GM23338 (cell line): Measurements from ENCODE around the gene DNAH9. TPM values are rescaled to one million over a fixed set of nuclear protein-coding genes. Genes with fewer than 3 reads are reported as not detected.

Source experiments
- ATAC-seq: fragments of 200-7000 bp; cut with Tn5 transposase; 3 replicates; pipeline ENCODE4 v1.9.1; 2020
- DNase-seq: peaks from one replicate; pipeline ENCODE4 v3.0.0-alpha.2; 2015; ENCODE audit warnings: low spot score
- H2AFZ ChIP-seq: fragments of 200-600 bp; sonication (generic); 2 replicates; pipeline ENCODE4 v1.8.0; 2016; ENCODE audit warnings: antibody characterized with exemption, mild to moderate bottlenecking, moderate library complexity
- H3F3A ChIP-seq: fragments of 200-600 bp; sonication (generic); replicated peaks from 2 replicates; pipeline ENCODE4 v1.8.0; 2017; ENCODE audit warnings: antibody characterized with exemption, mixed run types, low read depth
- H3K27ac ChIP-seq: fragments of 200-600 bp; sonication (generic); 2 replicates; pipeline ENCODE4 v1.6.1; 2016; ENCODE audit warnings: low read depth
- H3K27me3 ChIP-seq: fragments of 200-600 bp; sonication (generic); 2 replicates; pipeline ENCODE4 v1.8.0; 2016; ENCODE audit warnings: mild to moderate bottlenecking, mixed run types, moderate library complexity; ENCODE audit not compliant: insufficient read depth
- H3K36me3 ChIP-seq: fragments of 200-600 bp; sonication (generic); 2 replicates; pipeline ENCODE4 v1.8.0; 2016; ENCODE audit warnings: mild to moderate bottlenecking; ENCODE audit not compliant: insufficient read depth
- H3K4me1 ChIP-seq: fragments of 200-600 bp; sonication (generic); 2 replicates; pipeline ENCODE4 v1.8.0; 2016; ENCODE audit warnings: mild to moderate bottlenecking, moderate library complexity; ENCODE audit not compliant: insufficient read depth
- H3K4me2 ChIP-seq: fragments of 200-600 bp; sonication (generic); 2 replicates; pipeline ENCODE4 v1.7.1; 2017; ENCODE audit warnings: mixed run types
- H3K4me3 ChIP-seq: fragments of 200-600 bp; sonication (generic); 2 replicates; pipeline ENCODE4 v1.6.1; 2016; ENCODE audit warnings: mixed run types
- H3K79me2 ChIP-seq: fragments of 200-600 bp; sonication (generic); replicated peaks from 2 replicates; pipeline ENCODE4 v1.8.0; 2017; ENCODE audit warnings: mild to moderate bottlenecking; ENCODE audit not compliant: insufficient read depth
- H3K9me2 ChIP-seq: fragments of 200-600 bp; sonication (generic); 2 replicates; pipeline ENCODE4 v1.8.0; 2017; ENCODE audit not compliant: insufficient read depth
- H4K20me1 ChIP-seq: fragments of 200-600 bp; sonication (generic); replicated peaks from 2 replicates; pipeline ENCODE4 v1.8.0; 2017; ENCODE audit warnings: mild to moderate bottlenecking; ENCODE audit not compliant: insufficient read depth
- H3K27ac Mint-ChIP-seq: 2 replicates; pipeline ENCODE4 v1.8.0; 2020; ENCODE audit warnings: inconsistent platforms, mild to moderate bottlenecking, moderate library complexity, mixed read lengths
- H3K27me3 Mint-ChIP-seq: 3 replicates; pipeline ENCODE4 v1.8.0; 2022; ENCODE audit warnings: low read depth, mild to moderate bottlenecking, moderate library complexity, mixed read lengths, inconsistent platforms; ENCODE audit not compliant: insufficient read depth, poor library complexity
- H3K36me3 Mint-ChIP-seq: 3 replicates; pipeline ENCODE4 v1.8.0; 2021; ENCODE audit warnings: low read depth, mild to moderate bottlenecking, inconsistent platforms, moderate library complexity, mixed read lengths
- H3K4me1 Mint-ChIP-seq: 3 replicates; pipeline ENCODE4 v1.8.0; 2020; ENCODE audit warnings: mild to moderate bottlenecking, inconsistent platforms, mixed read lengths
- H3K4me3 Mint-ChIP-seq: 3 replicates; pipeline ENCODE4 v1.8.0; 2021; ENCODE audit warnings: moderate library complexity, mild to moderate bottlenecking, inconsistent platforms, mixed read lengths
- H3K9me3 Mint-ChIP-seq: 3 replicates; pipeline ENCODE4 v1.8.0; 2020; ENCODE audit warnings: moderate library complexity, mild to moderate bottlenecking, inconsistent platforms, mixed read lengths
- EZH2 ChIP-seq: fragments of 200-600 bp; sonication (generic); IDR thresholded peaks from one replicate; pipeline ENCODE4 v1.8.0; 2017; ENCODE audit warnings: antibody characterized with exemption, mild to moderate bottlenecking, low read depth; ENCODE audit not compliant: unreplicated experiment
- EZH2phosphoT487 ChIP-seq: fragments of 200-600 bp; sonication (generic); IDR thresholded peaks from one replicate; pipeline ENCODE4 v1.8.1; 2018; ENCODE audit warnings: antibody characterized with exemption; ENCODE audit not compliant: unreplicated experiment
- JUNB ChIP-seq: IDR thresholded peaks from one replicate; pipeline ENCODE4 v1.6.1; 2016; ENCODE audit warnings: antibody characterized with exemption; ENCODE audit not compliant: unreplicated experiment
- NANOG ChIP-seq: IDR thresholded peaks from 2 replicates; pipeline ENCODE4 v1.6.1; 2016; ENCODE audit warnings: antibody characterized with exemption, borderline replicate concordance
- POLR2AphosphoS5 ChIP-seq: IDR thresholded peaks from 2 replicates; pipeline ENCODE4 v1.6.1; 2016; ENCODE audit warnings: antibody characterized with exemption, low read depth
- STAT1 ChIP-seq: IDR thresholded peaks from one replicate; pipeline ENCODE4 v1.6.1; 2016; ENCODE audit warnings: antibody characterized with exemption; ENCODE audit not compliant: unreplicated experiment
- ZNF331 ChIP-seq: fragments of 250-450 bp; sonication (Bioruptor Pico); IDR thresholded peaks from 2 replicates; pipeline ENCODE4 v1.5.0; 2020; ENCODE audit warnings: low read depth, mild to moderate bottlenecking, moderate library complexity
- polyA plus RNA-seq: library from polyadenylated mRNA; unstranded; fragments of >200 nt; fragmentation: Nextera tagmentation; extraction: Ambion mirVana; gene quantifications from 2 replicates; pipeline ENCODE4 v1.2.1, GENCODE V29; 2016
- total RNA-seq: library from RNA; depleted of rRNA; stranded (reverse); fragments of >200 nt; shearing (Covaris generic); gene quantifications from 2 replicates; pipeline ENCODE4 v1.2.3, GENCODE V29; 2014
- TF ChIP-seq, protein P1 (sequence below): IDR thresholded peaks from 2 replicates; pipeline ENCODE4 v1.6.1; 2016; ENCODE audit warnings: antibody characterized with exemption
- TF ChIP-seq, protein P2 (sequence below): IDR thresholded peaks from one replicate; pipeline ENCODE4 v1.6.1; 2018; ENCODE audit warnings: antibody characterized with exemption; ENCODE audit not compliant: unreplicated experiment
- TF ChIP-seq, protein P3 (sequence below), 2 experiments: fragments of 200-600 bp in 1 of 2; sonication (generic) in 1 of 2; conservative IDR thresholded peaks; 2 replicates each; pipeline versions ENCODE4 v1.5.1 to v1.6.1; 2016 to 2017; ENCODE audit warnings: antibody characterized with exemption in 2 of 2, low read depth in 2 of 2, mild to moderate bottlenecking in 2 of 2, moderate library complexity in 1 of 2

Gene DNAH9
- total and polyA plus RNA-seq, 2 experiments from 2014 or later, result not detected

DNA sequence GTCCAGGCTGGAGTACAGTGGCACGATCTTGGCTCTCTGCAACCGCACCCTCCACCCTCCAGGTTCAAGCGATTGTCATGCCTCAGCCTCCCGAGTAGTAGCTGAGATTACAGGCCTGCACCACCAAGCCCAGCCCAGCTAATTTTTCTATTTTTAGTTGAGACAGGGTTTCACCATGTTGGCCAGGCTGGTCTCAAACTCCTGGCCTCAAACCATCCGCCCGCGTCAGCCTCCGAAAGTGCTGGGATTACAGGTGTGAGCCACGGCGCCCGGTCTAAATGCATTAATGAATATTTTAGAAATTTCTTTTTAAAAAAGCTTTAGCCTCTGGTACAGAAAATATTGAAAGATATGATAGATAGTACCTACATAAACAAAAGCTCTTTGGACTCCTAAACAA lies 95.0 kb downstream of the DNAH9 start:
- no peaks in the 10 kb centered on the region for H3K79me2 ChIP-seq
- Mint-ChIP-seq H3K27ac (no peak overlapping the region), H3K36me3 (peaks cover 16% of the 10 kb centered on the region), H3K27me3 (peaks cover 2% of the 10 kb centered on the region), H3K4me1 (no peaks in the 10 kb centered on the region), H3K9me3 (peaks cover 91% of the 10 kb centered on the region), H3K4me3 (no peak overlapping the region)
- no peaks in the 10 kb centered on the region for H3K4me1 ChIP-seq
- no peaks in the 10 kb centered on the region for H4K20me1 ChIP-seq
- no peak overlapping the region for H2AFZ ChIP-seq
- peaks cover 5% of the 10 kb centered on the region; the same call in 1 of the 2 replicates for H3K36me3 ChIP-seq
- TF ChIP-seq POLR2AphosphoS5, result no peak
- DNase-seq (no peak), ATAC-seq (no peak)
- no peaks in the 10 kb centered on the region for H3K27me3 ChIP-seq
- H3K4me2 ChIP-seq, result no peak overlapping the region
- no peaks in the 10 kb centered on the region for H3K9me2 ChIP-seq
- no peak overlapping the region for H3K27ac ChIP-seq
- no peak overlapping the region for H3K4me3 ChIP-seq
- no peaks in the 10 kb centered on the region for H3F3A ChIP-seq

DNA sequence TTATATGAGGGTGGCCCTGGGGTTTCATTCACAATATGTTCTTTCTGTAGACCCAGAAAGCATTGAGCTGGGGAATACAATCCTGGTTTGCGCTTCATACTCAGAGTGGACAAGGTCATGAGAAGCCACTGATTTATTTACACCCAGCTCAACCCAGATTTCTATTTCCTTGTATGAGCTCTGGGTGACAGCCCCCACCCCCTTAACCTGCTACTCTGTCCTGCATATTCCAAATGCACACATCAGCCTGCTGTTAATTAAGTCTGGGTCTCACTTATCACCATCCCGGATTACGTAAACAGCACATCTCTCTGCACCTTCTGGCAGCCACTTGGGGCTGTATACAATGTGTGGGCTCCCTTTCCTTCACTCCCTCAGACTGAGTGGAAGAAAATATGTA lies 102.4 kb downstream of the DNAH9 start:
- Histone ChIP-seq H4K20me1 (no peaks in the 10 kb centered on the region), H2AFZ (no peak overlapping the region), H3K4me2 (no peak overlapping the region), H3K79me2 (no peaks in the 10 kb centered on the region), H3K36me3 (peaks cover 5% of the 10 kb centered on the region; the same call in 1 of the 2 replicates), H3K9me2 (no peaks in the 10 kb centered on the region), H3K27me3 (no peaks in the 10 kb centered on the region), H3K4me3 (no peak overlapping the region), H3K27ac (no peak overlapping the region), H3K4me1 (no peaks in the 10 kb centered on the region), H3F3A (no peaks in the 10 kb centered on the region)
- DNase-seq, result no peak
- Mint-ChIP-seq H3K36me3 (peaks cover 39% of the 10 kb centered on the region), H3K4me3 (no peak overlapping the region), H3K27ac (no peak overlapping the region), H3K9me3 (peaks cover 97% of the 10 kb centered on the region), H3K27me3 (peaks cover 12% of the 10 kb centered on the region), H3K4me1 (no peaks in the 10 kb centered on the region)
- ATAC-seq, result no peak
- TF ChIP-seq JUNB (no peak), POLR2AphosphoS5 (no peak), ZNF331 (CRISPR knock-in tag) (no peak), NANOG (no peak), STAT1 (no peak), EZH2phosphoT487 (no peak), EZH2 (no peak)
- TF ChIP-seq, protein P1, sequence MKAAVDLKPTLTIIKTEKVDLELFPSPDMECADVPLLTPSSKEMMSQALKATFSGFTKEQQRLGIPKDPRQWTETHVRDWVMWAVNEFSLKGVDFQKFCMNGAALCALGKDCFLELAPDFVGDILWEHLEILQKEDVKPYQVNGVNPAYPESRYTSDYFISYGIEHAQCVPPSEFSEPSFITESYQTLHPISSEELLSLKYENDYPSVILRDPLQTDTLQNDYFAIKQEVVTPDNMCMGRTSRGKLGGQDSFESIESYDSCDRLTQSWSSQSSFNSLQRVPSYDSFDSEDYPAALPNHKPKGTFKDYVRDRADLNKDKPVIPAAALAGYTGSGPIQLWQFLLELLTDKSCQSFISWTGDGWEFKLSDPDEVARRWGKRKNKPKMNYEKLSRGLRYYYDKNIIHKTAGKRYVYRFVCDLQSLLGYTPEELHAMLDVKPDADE, result no peak
- TF ChIP-seq, protein P2, sequence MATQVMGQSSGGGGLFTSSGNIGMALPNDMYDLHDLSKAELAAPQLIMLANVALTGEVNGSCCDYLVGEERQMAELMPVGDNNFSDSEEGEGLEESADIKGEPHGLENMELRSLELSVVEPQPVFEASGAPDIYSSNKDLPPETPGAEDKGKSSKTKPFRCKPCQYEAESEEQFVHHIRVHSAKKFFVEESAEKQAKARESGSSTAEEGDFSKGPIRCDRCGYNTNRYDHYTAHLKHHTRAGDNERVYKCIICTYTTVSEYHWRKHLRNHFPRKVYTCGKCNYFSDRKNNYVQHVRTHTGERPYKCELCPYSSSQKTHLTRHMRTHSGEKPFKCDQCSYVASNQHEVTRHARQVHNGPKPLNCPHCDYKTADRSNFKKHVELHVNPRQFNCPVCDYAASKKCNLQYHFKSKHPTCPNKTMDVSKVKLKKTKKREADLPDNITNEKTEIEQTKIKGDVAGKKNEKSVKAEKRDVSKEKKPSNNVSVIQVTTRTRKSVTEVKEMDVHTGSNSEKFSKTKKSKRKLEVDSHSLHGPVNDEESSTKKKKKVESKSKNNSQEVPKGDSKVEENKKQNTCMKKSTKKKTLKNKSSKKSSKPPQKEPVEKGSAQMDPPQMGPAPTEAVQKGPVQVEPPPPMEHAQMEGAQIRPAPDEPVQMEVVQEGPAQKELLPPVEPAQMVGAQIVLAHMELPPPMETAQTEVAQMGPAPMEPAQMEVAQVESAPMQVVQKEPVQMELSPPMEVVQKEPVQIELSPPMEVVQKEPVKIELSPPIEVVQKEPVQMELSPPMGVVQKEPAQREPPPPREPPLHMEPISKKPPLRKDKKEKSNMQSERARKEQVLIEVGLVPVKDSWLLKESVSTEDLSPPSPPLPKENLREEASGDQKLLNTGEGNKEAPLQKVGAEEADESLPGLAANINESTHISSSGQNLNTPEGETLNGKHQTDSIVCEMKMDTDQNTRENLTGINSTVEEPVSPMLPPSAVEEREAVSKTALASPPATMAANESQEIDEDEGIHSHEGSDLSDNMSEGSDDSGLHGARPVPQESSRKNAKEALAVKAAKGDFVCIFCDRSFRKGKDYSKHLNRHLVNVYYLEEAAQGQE, result no peak
- TF ChIP-seq, protein P3, sequence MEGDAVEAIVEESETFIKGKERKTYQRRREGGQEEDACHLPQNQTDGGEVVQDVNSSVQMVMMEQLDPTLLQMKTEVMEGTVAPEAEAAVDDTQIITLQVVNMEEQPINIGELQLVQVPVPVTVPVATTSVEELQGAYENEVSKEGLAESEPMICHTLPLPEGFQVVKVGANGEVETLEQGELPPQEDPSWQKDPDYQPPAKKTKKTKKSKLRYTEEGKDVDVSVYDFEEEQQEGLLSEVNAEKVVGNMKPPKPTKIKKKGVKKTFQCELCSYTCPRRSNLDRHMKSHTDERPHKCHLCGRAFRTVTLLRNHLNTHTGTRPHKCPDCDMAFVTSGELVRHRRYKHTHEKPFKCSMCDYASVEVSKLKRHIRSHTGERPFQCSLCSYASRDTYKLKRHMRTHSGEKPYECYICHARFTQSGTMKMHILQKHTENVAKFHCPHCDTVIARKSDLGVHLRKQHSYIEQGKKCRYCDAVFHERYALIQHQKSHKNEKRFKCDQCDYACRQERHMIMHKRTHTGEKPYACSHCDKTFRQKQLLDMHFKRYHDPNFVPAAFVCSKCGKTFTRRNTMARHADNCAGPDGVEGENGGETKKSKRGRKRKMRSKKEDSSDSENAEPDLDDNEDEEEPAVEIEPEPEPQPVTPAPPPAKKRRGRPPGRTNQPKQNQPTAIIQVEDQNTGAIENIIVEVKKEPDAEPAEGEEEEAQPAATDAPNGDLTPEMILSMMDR (conservative IDR thresholded peaks at IDR 0.05; ENCODE audit: low read depth in 2 of 2), result no peak
